Ramos (cell line): Measurements from ENCODE around the gene RBM28.

ENCODE experiments used
- in situ Hi-C: fragments of 300-500 bp; cut with MboI; formaldehyde crosslinking; loops from one replicate; pipeline ENCODE4 v1.14.3; 2022; ENCODE audit warnings: low sequenced_read_pairs; ENCODE audit not compliant: unreplicated experiment

Gene RBM28

GRCh38 chr7:128265156-128265905, 78.4 kb downstream of the RBM28 start:
- in situ Hi-C loops = no loop called here

- in situ Hi-C loops = no loop called here
These were observed 79.2 kb downstream of the RBM28 start for GRCh38 chr7:128264477-128264876.

- in situ Hi-C loops = no loop called here
These were observed 80.3 kb downstream of the RBM28 start for GRCh38 chr7:128263420-128263819.

GRCh38 chr7:128262273-128263028, 81.3 kb downstream of the RBM28 start:
- in situ Hi-C loops = no loop called here

- in situ Hi-C loops = no loop called here
These were observed 83.5 kb downstream of the RBM28 start for GRCh38 chr7:128260069-128260795.

- in situ Hi-C loops = no loop called here
These were observed 84.3 kb downstream of the RBM28 start for GRCh38 chr7:128259131-128260061.

- in situ Hi-C loops = no loop called here
These were observed 86.2 kb downstream of the RBM28 start for GRCh38 chr7:128257458-128257857.

- in situ Hi-C loops = no loop called here
These were observed 88.4 kb downstream of the RBM28 start for GRCh38 chr7:128255271-128255670.

- in situ Hi-C loops = no loop called here
These were observed 89.2 kb downstream of the RBM28 start for GRCh38 chr7:128254470-128254869.

GRCh38 chr7:128253701-128254100, 90.0 kb downstream of the RBM28 start:
- in situ Hi-C loops = no loop called here

GRCh38 chr7:128251337-128251736, 92.4 kb downstream of the RBM28 start:
- in situ Hi-C loops = no loop called here
